ENCODE measurements around the gene C3AR1.
A peak's percentile ranks its signal among the peaks of the same experiment; 100 is the strongest.

DNA sequence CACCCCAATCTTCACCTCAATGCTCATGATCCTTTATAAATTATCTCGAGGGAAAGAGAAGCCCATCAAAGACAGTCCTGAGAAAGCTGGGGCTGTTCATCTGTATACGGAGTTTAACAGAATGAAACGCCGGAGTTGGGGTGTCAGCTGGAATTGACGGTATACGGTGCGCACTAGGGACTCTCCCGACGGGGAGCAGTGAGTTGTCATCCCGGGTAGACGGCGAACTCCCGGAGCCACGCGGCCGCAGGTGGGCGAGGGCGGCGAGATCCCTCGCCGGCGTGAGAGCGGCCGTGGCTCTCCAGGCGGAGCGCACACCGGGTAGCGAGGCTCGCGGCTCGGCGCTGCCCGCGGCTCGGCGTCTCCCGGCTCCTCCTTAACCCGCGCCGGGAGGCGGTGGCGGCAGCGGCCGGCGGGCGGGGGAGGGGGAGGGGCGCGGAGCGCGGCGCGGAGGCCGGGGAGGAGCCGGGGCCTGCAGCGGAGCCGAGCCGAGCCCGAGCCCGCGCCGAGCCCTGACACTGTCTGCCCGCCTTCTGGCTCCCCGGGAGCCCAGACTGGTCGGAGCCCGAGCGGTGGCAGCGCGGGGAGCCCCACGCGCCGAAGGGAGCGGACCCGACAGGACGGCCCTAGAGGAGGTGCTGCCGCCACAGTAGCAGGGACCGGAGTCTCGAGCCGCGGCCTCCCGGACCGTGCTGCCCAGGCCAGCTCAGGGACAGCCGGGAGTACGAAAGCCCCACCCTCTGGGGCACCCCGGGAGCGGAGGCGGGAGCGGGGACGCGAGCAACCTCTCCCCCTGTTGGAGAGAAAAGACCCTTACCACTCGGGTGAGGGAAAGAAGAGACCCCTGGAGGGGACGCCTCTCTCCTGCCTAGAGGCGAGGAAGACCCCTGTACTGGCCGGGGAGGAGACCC lies 33.7 kb downstream of the C3AR1 start, which contains the start of gene FOXJ2:
- TF ChIP-seq, protein P1, sequence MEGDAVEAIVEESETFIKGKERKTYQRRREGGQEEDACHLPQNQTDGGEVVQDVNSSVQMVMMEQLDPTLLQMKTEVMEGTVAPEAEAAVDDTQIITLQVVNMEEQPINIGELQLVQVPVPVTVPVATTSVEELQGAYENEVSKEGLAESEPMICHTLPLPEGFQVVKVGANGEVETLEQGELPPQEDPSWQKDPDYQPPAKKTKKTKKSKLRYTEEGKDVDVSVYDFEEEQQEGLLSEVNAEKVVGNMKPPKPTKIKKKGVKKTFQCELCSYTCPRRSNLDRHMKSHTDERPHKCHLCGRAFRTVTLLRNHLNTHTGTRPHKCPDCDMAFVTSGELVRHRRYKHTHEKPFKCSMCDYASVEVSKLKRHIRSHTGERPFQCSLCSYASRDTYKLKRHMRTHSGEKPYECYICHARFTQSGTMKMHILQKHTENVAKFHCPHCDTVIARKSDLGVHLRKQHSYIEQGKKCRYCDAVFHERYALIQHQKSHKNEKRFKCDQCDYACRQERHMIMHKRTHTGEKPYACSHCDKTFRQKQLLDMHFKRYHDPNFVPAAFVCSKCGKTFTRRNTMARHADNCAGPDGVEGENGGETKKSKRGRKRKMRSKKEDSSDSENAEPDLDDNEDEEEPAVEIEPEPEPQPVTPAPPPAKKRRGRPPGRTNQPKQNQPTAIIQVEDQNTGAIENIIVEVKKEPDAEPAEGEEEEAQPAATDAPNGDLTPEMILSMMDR (IDR thresholded peaks at IDR 0.05; ENCODE audit: extremely low read depth in 1 of 2, insufficient read depth in 1 of 2, low read depth in 1 of 2, low read length in 2 of 2): no peak
- TF ChIP-seq, protein P2, sequence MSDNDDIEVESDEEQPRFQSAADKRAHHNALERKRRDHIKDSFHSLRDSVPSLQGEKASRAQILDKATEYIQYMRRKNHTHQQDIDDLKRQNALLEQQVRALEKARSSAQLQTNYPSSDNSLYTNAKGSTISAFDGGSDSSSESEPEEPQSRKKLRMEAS (IDR thresholded peaks at IDR 0.05; ENCODE audit: insufficient read depth, insufficient read length): no peak
- TF ChIP-seq POLR2A (IDR thresholded peaks at IDR 0.05; ENCODE audit: low read depth, low read length): no peak
- TF ChIP-seq EZH2 (IDR thresholded peaks at IDR 0.05; ENCODE audit: borderline replicate concordance, low read depth, low read length, severe bottlenecking): no peak
- peak; percentile 40 for TF ChIP-seq POLR2AphosphoS5 (IDR thresholded peaks at IDR 0.05; ENCODE audit: insufficient read depth, low read depth, low read length)

Data from endothelial cell of umbilical vein (primary cell).